ENCODE measurements around the gene BICC1.

Gene BICC1

DNA sequence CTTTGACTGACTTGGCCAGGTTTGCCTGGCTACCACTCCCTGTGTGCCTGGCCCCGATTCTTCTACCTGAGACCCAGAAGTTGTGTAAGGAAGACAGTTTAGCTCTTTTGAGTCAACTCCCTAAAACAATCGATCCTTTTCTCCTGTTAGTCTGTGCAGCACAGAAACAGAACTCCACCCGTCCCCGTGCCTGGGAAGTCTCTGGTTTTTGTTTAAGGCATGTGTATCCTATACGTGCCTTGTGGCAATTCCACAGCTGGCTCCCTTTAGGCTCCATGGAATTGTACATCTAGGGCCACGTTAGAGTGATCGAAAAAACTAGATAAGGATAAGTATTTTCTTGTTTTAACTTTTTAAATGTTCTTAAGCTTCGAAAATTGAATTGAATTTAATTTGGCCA lies 131.6 kb downstream of the BICC1 start:
- TF ChIP-seq CTCF (IDR thresholded peaks at IDR 0.05; ENCODE audit: insufficient read depth, low read length, missing control alignments): no peak
- no peak for DNase-seq (ENCODE audit: low read depth, low spot score)
- no peak overlapping the region for H3K4me3 ChIP-seq (ENCODE audit: low read depth, low read length)
- ChIA-PET POLR2A (interaction anchor here (0.6 kb wide), 1 partner anchor 209 kb away, joined by 3 read pairs; no protein-coding TSS in a partner anchor), CTCF (interaction anchor here (1.7 to 5.7 kb wide), 3 partner anchors 13 to 229 kb away, joined by 8 to 42 read pairs (median 12); no protein-coding TSS in a partner anchor)

GRCh38 chr10:58645416-58646146 lies 132.9 kb downstream of the BICC1 start:
- no peak for DNase-seq (ENCODE audit: low read depth, low spot score)

DNA sequence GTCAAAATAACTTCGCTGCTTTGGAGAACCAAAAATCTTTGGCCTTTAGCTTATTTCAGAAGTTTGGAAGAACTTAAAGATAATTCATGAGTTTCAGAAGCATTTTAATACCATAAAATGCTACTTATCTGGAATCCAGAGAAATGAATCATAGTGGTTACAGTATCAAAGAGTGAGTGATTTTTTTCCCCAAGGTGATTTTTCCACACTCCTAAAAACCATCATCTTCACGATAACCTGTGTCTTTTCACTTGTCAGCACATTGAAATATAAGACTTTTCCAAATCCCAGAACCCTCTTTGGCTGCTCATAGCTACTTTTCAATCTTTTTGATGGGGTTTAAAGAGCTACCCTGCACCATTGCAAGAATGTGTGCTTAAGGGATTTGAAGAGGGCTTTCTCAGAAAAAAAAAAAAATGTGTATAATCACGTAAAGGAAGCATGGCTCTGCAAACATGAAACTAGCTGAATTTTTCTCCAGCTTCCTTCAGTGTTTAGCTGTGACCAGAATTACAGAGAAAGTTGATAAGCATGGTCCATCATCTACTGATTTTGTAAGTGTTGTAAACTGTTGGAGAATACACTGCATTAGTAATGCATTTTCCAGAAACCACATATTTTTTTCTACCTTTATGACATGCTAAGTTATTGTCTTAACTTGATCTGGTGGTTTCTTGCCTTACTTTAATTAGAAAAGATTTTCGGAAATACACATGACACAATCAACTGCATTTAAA lies 134.9 kb downstream of the BICC1 start:
- no peak for DNase-seq (ENCODE audit: low read depth, low spot score)
- CTCF ChIA-PET: interaction anchor here (1.3 to 1.4 kb wide), 2 partner anchors 9 to 88 kb away, joined by 3 to 5 read pairs; no protein-coding TSS in a partner anchor
- H3K4me3 ChIP-seq (ENCODE audit: low read depth, low read length): no peak overlapping the region
- no peak for TF ChIP-seq CTCF (IDR thresholded peaks at IDR 0.05; ENCODE audit: insufficient read depth, low read length, missing control alignments)
- POLR2A ChIA-PET: no interaction called here

More at GRCh38 chr10:58645416-58646146, 132.9 kb downstream of the BICC1 start:
- POLR2A ChIA-PET: no interaction called here
- CTCF ChIA-PET: interaction anchor here (0.6 to 5.7 kb wide), 3 partner anchors 12 to 114 kb away, joined by 3 to 42 read pairs (median 3); no protein-coding TSS in a partner anchor
- no peak overlapping the region for H3K4me3 ChIP-seq (ENCODE audit: low read depth, low read length)
- TF ChIP-seq CTCF (IDR thresholded peaks at IDR 0.05; ENCODE audit: insufficient read depth, low read length, missing control alignments): no peak

GRCh38 chr10:58648131-58648530 lies 135.5 kb downstream of the BICC1 start:
- ChIA-PET POLR2A (no interaction called here), CTCF (interaction anchor here (1.3 to 1.4 kb wide), 2 partner anchors 10 to 87 kb away, joined by 3 to 5 read pairs; no protein-coding TSS in a partner anchor)
- DNase-seq (ENCODE audit: low read depth, low spot score): no peak
- no peak overlapping the region for H3K4me3 ChIP-seq (ENCODE audit: low read depth, low read length)
- no peak for TF ChIP-seq CTCF (IDR thresholded peaks at IDR 0.05; ENCODE audit: insufficient read depth, low read length, missing control alignments)

DNA sequence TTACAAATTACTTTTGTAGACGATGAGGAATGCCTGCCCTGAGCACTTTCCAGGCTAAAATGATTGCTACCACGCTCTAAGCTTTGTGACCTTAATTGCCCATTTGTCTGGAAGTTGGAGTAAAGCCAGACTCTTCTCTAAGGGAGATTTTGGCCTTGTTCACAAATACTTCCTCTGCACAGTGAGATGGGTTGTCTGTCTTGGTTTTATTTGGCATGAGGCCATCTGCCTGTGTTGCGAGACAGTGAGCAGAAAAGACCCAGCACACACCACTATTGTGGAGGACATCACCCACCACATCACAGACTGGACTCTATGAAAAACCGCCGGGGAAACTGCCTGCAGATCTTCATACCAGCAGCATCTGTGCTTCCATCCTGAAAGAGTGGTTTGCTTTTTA lies 138.4 kb downstream of the BICC1 start:
- no peak overlapping the region for H3K4me3 ChIP-seq (ENCODE audit: low read depth, low read length)
- ChIA-PET CTCF (interaction anchor here (1.2 to 3.3 kb wide), 5 partner anchors 9 to 236 kb away, joined by 4 to 27 read pairs (median 7); no protein-coding TSS in a partner anchor), POLR2A (no interaction called here)
- no peak for TF ChIP-seq CTCF (IDR thresholded peaks at IDR 0.05; ENCODE audit: insufficient read depth, low read length, missing control alignments)
- DNase-seq (ENCODE audit: low read depth, low spot score): no peak

DNA sequence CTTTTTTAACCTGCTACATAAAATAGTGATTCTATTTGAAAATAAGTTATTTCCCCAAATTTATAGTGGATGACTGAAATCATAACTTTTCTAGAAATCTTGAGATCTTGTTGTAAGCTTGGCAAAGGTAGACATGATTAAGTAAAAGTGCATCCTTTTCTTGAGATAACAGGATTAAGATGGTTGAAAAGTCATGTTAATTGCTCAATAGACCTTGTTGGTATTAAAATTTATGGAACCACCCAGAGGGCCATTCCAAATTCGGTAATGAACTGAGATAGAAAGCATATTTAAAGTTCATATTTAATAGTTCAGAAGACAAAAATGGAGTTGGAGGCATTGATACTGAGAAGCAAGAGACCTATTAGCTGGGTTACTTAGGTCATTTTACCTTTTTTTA lies 139.1 kb downstream of the BICC1 start:
- TF ChIP-seq CTCF (IDR thresholded peaks at IDR 0.05; ENCODE audit: insufficient read depth, low read length, missing control alignments): no peak
- ChIA-PET CTCF (interaction anchor here (1.2 to 3.3 kb wide), 3 partner anchors 10 to 121 kb away, joined by 4 to 27 read pairs (median 8); no protein-coding TSS in a partner anchor), POLR2A (no interaction called here)
- DNase-seq (ENCODE audit: low read depth, low spot score): no peak
- no peak overlapping the region for H3K4me3 ChIP-seq (ENCODE audit: low read depth, low read length)

Data from AG04449 (cell line).